OCI-LY7 (cell line): ENCODE results near the gene PARM1. TPM values are rescaled to one million over a fixed set of nuclear protein-coding genes. Genes with fewer than 3 reads are reported as not detected.

Experiments
- BruUV-seq: library from RNA; stranded (reverse); fragments of 400-500 nt; replicated peaks from 2 replicates; lab custom pipeline; 2021; lab: Mats Ljungman, UMichigan
- CTCF ChIA-PET: fragments of 300-600 bp; sonication (Branson Sonifier 250); formaldehyde crosslinking; loops from one replicate; lab custom pipeline; 2022; ENCODE audit warnings: antibody characterized with exemption; ENCODE audit not compliant: unreplicated experiment; lab: Charles Lee
- POLR2A ChIA-PET: fragments of 300-600 bp; sonication (Branson Sonifier 250); formaldehyde crosslinking; loops from one replicate; lab custom pipeline; 2022; ENCODE audit warnings: antibody characterized with exemption; lab: Charles Lee
- DNase-seq: peaks from one replicate; pipeline ENCODE4 v3.0.0-alpha.2; 2015; ENCODE audit warnings: low spot score
- H2AFZ ChIP-seq: fragments of 200-600 bp; sonication (generic), shearing (Covaris generic); 2 replicates; pipeline ENCODE4 v1.6.1; 2014; ENCODE audit warnings: mild to moderate bottlenecking, antibody characterized with exemption, low read length, moderate library complexity
- H3K27ac ChIP-seq: fragments of 200-600 bp; sonication (generic); 2 replicates; pipeline ENCODE4 v1.5.1; 2014; ENCODE audit warnings: mixed run types, low read depth, mild to moderate bottlenecking, moderate library complexity, low read length, inconsistent platforms; ENCODE audit not compliant: poor library complexity, severe bottlenecking
- H3K36me3 ChIP-seq: fragments of 200-600 bp; sonication (generic); 2 replicates; pipeline ENCODE4 v1.6.1; 2014; ENCODE audit warnings: mild to moderate bottlenecking, antibody characterized with exemption, low read length, moderate library complexity, mixed read lengths; ENCODE audit not compliant: insufficient read depth
- H3K4me1 ChIP-seq: fragments of 200-600 bp; sonication (generic); 2 replicates; pipeline ENCODE4 v1.5.1; 2014; ENCODE audit warnings: mild to moderate bottlenecking, low read length; ENCODE audit not compliant: insufficient read depth, poor library complexity, severe bottlenecking
- H3K4me2 ChIP-seq: fragments of 200-600 bp; sonication (generic); 2 replicates; pipeline ENCODE4 v1.6.1; 2014; ENCODE audit warnings: mild to moderate bottlenecking, low read length
- H3K4me3 ChIP-seq: fragments of 200-600 bp; sonication (generic); 2 replicates; pipeline ENCODE4 v1.5.1; 2014; ENCODE audit warnings: mild to moderate bottlenecking, low read depth, low read length; ENCODE audit not compliant: poor library complexity, severe bottlenecking
- H3K79me2 ChIP-seq: fragments of 200-600 bp; sonication (generic); 2 replicates; pipeline ENCODE4 v1.6.1; 2016; ENCODE audit warnings: low read depth, mild to moderate bottlenecking, low read length, moderate library complexity, mixed read lengths; ENCODE audit not compliant: insufficient read depth
- H3K9me2 ChIP-seq: fragments of 200-600 bp; sonication (generic); 2 replicates; pipeline ENCODE4 v1.6.1; 2016; ENCODE audit warnings: mild to moderate bottlenecking, low read length, mixed read lengths; ENCODE audit not compliant: insufficient read depth
- H3K9me3 ChIP-seq: fragments of 200-600 bp; sonication (generic); 2 replicates; pipeline ENCODE4 v1.6.1; 2014; ENCODE audit warnings: mild to moderate bottlenecking, mixed run types, low read length, mixed read lengths
- H4K20me1 ChIP-seq: fragments of 200-600 bp; sonication (generic); 2 replicates; pipeline ENCODE4 v1.6.1; 2014; ENCODE audit warnings: mild to moderate bottlenecking, antibody characterized with exemption, low read length, moderate library complexity, mixed read lengths; ENCODE audit not compliant: insufficient read depth
- CTCF ChIP-seq: fragments of 200-600 bp; sonication (generic); conservative IDR thresholded peaks from 2 replicates; pipeline ENCODE4 v1.5.1; 2014; ENCODE audit warnings: mild to moderate bottlenecking, antibody characterized with exemption, low read length, moderate library complexity, mixed read lengths
- EZH2phosphoT487 ChIP-seq: fragments of 200-600 bp; sonication (generic); IDR thresholded peaks from 2 replicates; pipeline ENCODE4 v1.6.1; 2018; ENCODE audit warnings: low read depth, borderline replicate concordance, mild to moderate bottlenecking, mixed run types, antibody characterized with exemption, low read length, moderate library complexity, mixed read lengths
- intact Hi-C: fragments of 100-400 bp; cut with micrococcal nuclease; formaldehyde crosslinking; loops from one replicate; pipeline ENCODE4 v1.10.0; 2022; ENCODE audit not compliant: unreplicated experiment
- total RNA-seq, 2 experiments: library from RNA; depleted of rRNA in 1 of 2; stranded (reverse); fragments of >200 nt in 1 of 2; shearing (Covaris generic) in 1 of 2; gene quantifications; 2 replicates each; pipeline ENCODE4 v1.2.3, GENCODE V29; 2014 to 2022

Gene PARM1
- total RNA-seq, 2 experiments from 2014 or later, result not detected

- no peak overlapping the region for H3K4me2 ChIP-seq
- TF ChIP-seq CTCF (no peak), EZH2phosphoT487 (no peak)
- H3K79me2 ChIP-seq, result no peaks in the 10 kb centered on the region
- H2AFZ ChIP-seq, result no peak overlapping the region
- H4K20me1 ChIP-seq, result no peaks in the 10 kb centered on the region
- H3K4me1 ChIP-seq, result no peaks in the 10 kb centered on the region
- H3K9me3 ChIP-seq, result no peaks in the 10 kb centered on the region
- intact Hi-C loops, result no loop called here
- ChIA-PET POLR2A (no interaction called here), CTCF (interaction anchor here (0.6 kb wide), 1 partner anchor 189 kb away, joined by 3 read pairs; no protein-coding TSS in a partner anchor)
- DNase-seq, result no peak
- no peaks in the 10 kb centered on the region for H3K36me3 ChIP-seq
- no peak overlapping the region for H3K4me3 ChIP-seq
- BruUV-seq, result no TSS peak
- H3K9me2 ChIP-seq, result no peaks in the 10 kb centered on the region
- no peak overlapping the region for H3K27ac ChIP-seq
Observed at GRCh38 chr4:75004755-75005668, 72.1 kb downstream of the PARM1 start.

GRCh38 chr4:75005727-75006126 is 72.8 kb downstream of the PARM1 start:
- no peak for DNase-seq
- Histone ChIP-seq H3K79me2 (no peaks in the 10 kb centered on the region), H3K9me2 (no peaks in the 10 kb centered on the region), H4K20me1 (no peaks in the 10 kb centered on the region), H3K4me3 (no peak overlapping the region), H2AFZ (no peak overlapping the region), H3K9me3 (no peaks in the 10 kb centered on the region), H3K4me2 (no peak overlapping the region), H3K4me1 (no peaks in the 10 kb centered on the region), H3K27ac (no peak overlapping the region), H3K36me3 (no peaks in the 10 kb centered on the region)
- BruUV-seq, result no TSS peak
- ChIA-PET CTCF (interaction anchor here (0.6 kb wide), 1 partner anchor 190 kb away, joined by 3 read pairs; no protein-coding TSS in a partner anchor), POLR2A (no interaction called here)
- TF ChIP-seq EZH2phosphoT487, result no peak
- no peak for TF ChIP-seq CTCF
- intact Hi-C loops, result no loop called here

GRCh38 chr4:75007891-75008290 is 75.0 kb downstream of the PARM1 start:
- Histone ChIP-seq H4K20me1 (no peaks in the 10 kb centered on the region), H3K4me1 (no peaks in the 10 kb centered on the region), H3K9me2 (no peaks in the 10 kb centered on the region), H3K9me3 (no peaks in the 10 kb centered on the region), H3K4me2 (no peak overlapping the region), H3K79me2 (no peaks in the 10 kb centered on the region), H3K36me3 (no peaks in the 10 kb centered on the region), H3K4me3 (no peak overlapping the region), H2AFZ (no peak overlapping the region), H3K27ac (no peak overlapping the region)
- TF ChIP-seq CTCF (no peak), EZH2phosphoT487 (no peak)
- intact Hi-C loops, result no loop called here
- CTCF ChIA-PET, result no interaction called here
- POLR2A ChIA-PET, result interaction anchor here (1.0 kb wide), 1 partner anchor 27 kb away, joined by 3 read pairs; no protein-coding TSS in a partner anchor
- BruUV-seq, result no TSS peak
- no peak for DNase-seq
